ENCODE measurements around the gene FGG. TPM values are rescaled to one million over a fixed set of nuclear protein-coding genes. Genes with fewer than 3 reads are reported as not detected.

FGG gene
- total and polyA plus RNA-seq, 2 donors (not counting 3 experiments of a cell fraction or from before 2014, with no cell fraction given), result not detected

DNA sequence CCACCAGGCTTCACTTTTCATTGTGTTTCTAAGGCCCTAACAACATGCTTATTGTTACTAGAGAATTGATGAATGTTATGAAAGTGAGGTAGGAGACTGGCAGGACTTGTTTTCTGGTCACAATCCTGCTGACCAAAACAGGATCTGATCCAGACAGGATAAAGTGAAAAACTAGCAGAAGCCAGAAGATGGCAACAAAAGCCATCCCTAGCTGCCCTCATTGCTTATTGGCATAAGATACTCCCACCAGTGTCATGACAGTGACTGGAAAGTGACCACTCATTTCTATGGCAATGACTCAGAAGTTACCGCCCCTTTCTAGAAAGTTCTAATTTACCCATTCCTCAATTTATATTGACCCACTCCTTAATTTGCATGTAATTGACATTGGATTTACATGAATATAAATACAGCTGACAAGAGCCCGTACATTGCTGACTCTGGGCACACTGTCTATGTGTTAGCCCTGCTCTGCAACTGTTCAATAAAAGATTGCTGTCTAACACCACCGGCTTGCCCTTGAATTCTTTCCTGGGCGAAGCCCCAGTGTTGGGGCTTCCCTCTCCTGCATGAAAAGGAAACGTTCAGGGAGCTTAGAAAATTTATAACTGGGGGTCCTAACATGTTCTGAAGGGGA lies 30.0 kb upstream of the FGG start:
- no peak for TF ChIP-seq GATA2 (IDR thresholded peaks at IDR 0.05; ENCODE audit: insufficient read depth, insufficient read length, low read depth, low read length)
- no peak for TF ChIP-seq POLR2AphosphoS5 (IDR thresholded peaks at IDR 0.05; ENCODE audit: insufficient read depth, low read depth, low read length)
- no peak for TF ChIP-seq FOS (IDR thresholded peaks at IDR 0.05; ENCODE audit: borderline replicate concordance, insufficient read depth, low read length)
- TF ChIP-seq MYC (IDR thresholded peaks at IDR 0.05; ENCODE audit: low read depth, low read length), result no peak
- no peak for TF ChIP-seq POLR2A (IDR thresholded peaks at IDR 0.05; ENCODE audit: low read depth, low read length)
- TF ChIP-seq, protein P1, sequence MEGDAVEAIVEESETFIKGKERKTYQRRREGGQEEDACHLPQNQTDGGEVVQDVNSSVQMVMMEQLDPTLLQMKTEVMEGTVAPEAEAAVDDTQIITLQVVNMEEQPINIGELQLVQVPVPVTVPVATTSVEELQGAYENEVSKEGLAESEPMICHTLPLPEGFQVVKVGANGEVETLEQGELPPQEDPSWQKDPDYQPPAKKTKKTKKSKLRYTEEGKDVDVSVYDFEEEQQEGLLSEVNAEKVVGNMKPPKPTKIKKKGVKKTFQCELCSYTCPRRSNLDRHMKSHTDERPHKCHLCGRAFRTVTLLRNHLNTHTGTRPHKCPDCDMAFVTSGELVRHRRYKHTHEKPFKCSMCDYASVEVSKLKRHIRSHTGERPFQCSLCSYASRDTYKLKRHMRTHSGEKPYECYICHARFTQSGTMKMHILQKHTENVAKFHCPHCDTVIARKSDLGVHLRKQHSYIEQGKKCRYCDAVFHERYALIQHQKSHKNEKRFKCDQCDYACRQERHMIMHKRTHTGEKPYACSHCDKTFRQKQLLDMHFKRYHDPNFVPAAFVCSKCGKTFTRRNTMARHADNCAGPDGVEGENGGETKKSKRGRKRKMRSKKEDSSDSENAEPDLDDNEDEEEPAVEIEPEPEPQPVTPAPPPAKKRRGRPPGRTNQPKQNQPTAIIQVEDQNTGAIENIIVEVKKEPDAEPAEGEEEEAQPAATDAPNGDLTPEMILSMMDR (IDR thresholded peaks at IDR 0.05; ENCODE audit: extremely low read depth in 1 of 2, insufficient read depth in 1 of 2, low read depth in 1 of 2, low read length in 2 of 2), result no peak
- TF ChIP-seq MAX (IDR thresholded peaks at IDR 0.05; ENCODE audit: insufficient read depth, insufficient read length), result no peak
- TF ChIP-seq JUN (IDR thresholded peaks at IDR 0.05; ENCODE audit: borderline replicate concordance, insufficient read depth, insufficient read length, low read depth), result no peak
- TF ChIP-seq EZH2 (IDR thresholded peaks at IDR 0.05; ENCODE audit: borderline replicate concordance, low read depth, low read length, severe bottlenecking), result no peak
- H3K4me2 ChIP-seq (ENCODE audit: insufficient read depth, low read length), result no peak overlapping the region
- ChIA-PET POLR2A (no interaction called here), CTCF (no interaction called here)
- no peak for FAIRE-seq
- no peaks in the 10 kb centered on the region for H3K9me3 ChIP-seq (replicated peaks; ENCODE audit: control insufficient read depth, insufficient read depth, low read length)
- no TSS peak for BruUV-seq (replicated peaks)
- H2AFZ ChIP-seq (ENCODE audit: low read depth, low read length), result no peak overlapping the region
- no peaks in the 10 kb centered on the region for H4K20me1 ChIP-seq (replicated peaks; ENCODE audit: control insufficient read depth, extremely low read depth, insufficient read depth, low read length)
- dilution Hi-C loops (cut with MboI; ENCODE audit: extremely low pct_ligation_motif_present, low sequenced_read_pairs), result no loop called here
- intact Hi-C loops (cut with micrococcal nuclease), result no loop called here
- no peak overlapping the region for H3K9ac ChIP-seq (replicated peaks; ENCODE audit: extremely low read depth, insufficient read depth, low read length)
- H3K36me3 ChIP-seq (ENCODE audit: control insufficient read depth in 2 of 2, extremely low read depth in 1 of 2, insufficient read depth in 2 of 2, low read length in 2 of 2), result no peaks in the 10 kb centered on the region
- H3K79me2 ChIP-seq (ENCODE audit: control insufficient read depth, insufficient read depth, low read length), result no peaks in the 10 kb centered on the region
- no peaks in the 10 kb centered on the region for H3K4me1 ChIP-seq (ENCODE audit: control insufficient read depth, extremely low read depth, insufficient read depth, low read length)
- no peak for DNase-seq (ENCODE audit: low read depth, low spot score)
- peaks cover 0 to 2% of the 10 kb centered on the region in 2 experiments for H3K27me3 ChIP-seq (ENCODE audit: control insufficient read depth in 2 of 2, insufficient read depth in 2 of 2, low read length in 2 of 2)
- H3K27ac ChIP-seq (ENCODE audit: insufficient read depth, low read depth, low read length), result no peak overlapping the region
- H3K4me3 ChIP-seq (replicated peaks in 1 of 3; ENCODE audit: insufficient read depth in 1 of 3, low read depth in 1 of 3, low read length in 3 of 3), result no peak overlapping the region
- H3K9me1 ChIP-seq (replicated peaks; ENCODE audit: control insufficient read depth, extremely low read depth, insufficient read depth, low read length), result no peaks in the 10 kb centered on the region
